PC-9 (cell line): ENCODE results near the gene ASGR2. TPM values are rescaled to one million over a fixed set of nuclear protein-coding genes. Genes with fewer than 3 reads are reported as not detected.

Experiments
- BruUV-seq: library from RNA; stranded (reverse); fragments of 400-500 nt; replicated peaks from 2 replicates; lab custom pipeline; 2021; lab: Mats Ljungman, UMichigan
- CTCF ChIA-PET: fragments of 300-600 bp; sonication (Branson Sonifier 250); formaldehyde crosslinking; loops from one replicate; lab custom pipeline; 2022; ENCODE audit warnings: antibody characterized with exemption; lab: Charles Lee
- POLR2A ChIA-PET: fragments of 300-600 bp; sonication (Branson Sonifier 250); formaldehyde crosslinking; loops from one replicate; lab custom pipeline; 2022; ENCODE audit warnings: antibody characterized with exemption; ENCODE audit not compliant: unreplicated experiment; lab: Charles Lee
- DNase-seq, 2 experiments: peaks; one replicate each; pipeline versions ENCODE4 v3.0.0 to v3.0.0-alpha.2; 2015 to 2022; ENCODE audit warnings: mixed read lengths in 1 of 2
- H2AFZ ChIP-seq: fragments of 200-600 bp; sonication (generic); 2 replicates; pipeline ENCODE4 v1.8.1; 2017; ENCODE audit warnings: antibody characterized with exemption
- H3F3A ChIP-seq: fragments of 200-600 bp; sonication (generic); 2 replicates; pipeline ENCODE4 v1.8.1; 2017; ENCODE audit warnings: antibody characterized with exemption, mild to moderate bottlenecking, low read depth; ENCODE audit not compliant: insufficient read depth
- H3K27ac ChIP-seq: fragments of 200-600 bp; sonication (generic); 2 replicates; pipeline ENCODE4 v1.6.1; 2016; ENCODE audit warnings: mixed run types
- H3K27me3 ChIP-seq: fragments of 200-600 bp; sonication (generic); 2 replicates; pipeline ENCODE4 v1.6.1; 2016; ENCODE audit warnings: low read depth, mixed run types; ENCODE audit not compliant: insufficient read depth
- H3K36me3 ChIP-seq: fragments of 200-600 bp; sonication (generic); 2 replicates; pipeline ENCODE4 v1.6.1; 2016; ENCODE audit warnings: low read depth, mixed run types
- H3K4me1 ChIP-seq: fragments of 200-600 bp; sonication (generic); replicated peaks from 2 replicates; pipeline ENCODE4 v1.6.1; 2016; ENCODE audit warnings: mixed run types; ENCODE audit not compliant: insufficient read depth
- H3K4me2 ChIP-seq: fragments of 200-600 bp; sonication (generic); 2 replicates; pipeline ENCODE4 v1.6.1; 2017; ENCODE audit warnings: mixed run types
- H3K4me3 ChIP-seq: fragments of 200-600 bp; sonication (generic); 2 replicates; pipeline ENCODE4 v1.6.1; 2016; ENCODE audit warnings: mixed run types
- H3K79me2 ChIP-seq: fragments of 200-600 bp; sonication (generic); 2 replicates; pipeline ENCODE4 v1.6.1; 2017; ENCODE audit warnings: low read depth, mixed run types
- H3K9me2 ChIP-seq: fragments of 200-600 bp; sonication (generic); 2 replicates; pipeline ENCODE4 v1.8.1; 2017; ENCODE audit warnings: mild to moderate bottlenecking; ENCODE audit not compliant: insufficient read depth
- H3K9me3 ChIP-seq: fragments of 200-600 bp; sonication (generic); 2 replicates; pipeline ENCODE4 v1.8.1; 2016; ENCODE audit warnings: low read depth; ENCODE audit not compliant: insufficient read depth
- H4K20me1 ChIP-seq: fragments of 200-600 bp; sonication (generic); 2 replicates; pipeline ENCODE4 v1.8.1; 2017; ENCODE audit not compliant: insufficient read depth
- CTCF ChIP-seq: fragments of 200-600 bp; sonication (generic); conservative IDR thresholded peaks from 2 replicates; pipeline ENCODE4 v1.6.1; 2017; ENCODE audit warnings: mixed run types, antibody characterized with exemption, mild to moderate bottlenecking, moderate library complexity
- EZH2 ChIP-seq: fragments of 200-600 bp; sonication (generic); IDR thresholded peaks from 2 replicates; pipeline ENCODE4 v1.8.0; 2017; ENCODE audit warnings: antibody characterized with exemption, low read depth
- intact Hi-C: fragments of 100-400 bp; cut with micrococcal nuclease; formaldehyde crosslinking; loops from one replicate; pipeline ENCODE4 v1.10.0; 2022; ENCODE audit not compliant: unreplicated experiment
- total RNA-seq: library from RNA; stranded (reverse); gene quantifications from 2 replicates; pipeline ENCODE4 v1.2.3, GENCODE V29; 2021

Gene ASGR2
- total RNA-seq, 1 experiment from 2014 or later, result not detected

- CTCF ChIA-PET, result no interaction called here
- no peak overlapping the region for H3K4me3 ChIP-seq
Observed at GRCh38 chr17:7112510-7113108, 2.0 kb downstream of the ASGR2 start.

DNA sequence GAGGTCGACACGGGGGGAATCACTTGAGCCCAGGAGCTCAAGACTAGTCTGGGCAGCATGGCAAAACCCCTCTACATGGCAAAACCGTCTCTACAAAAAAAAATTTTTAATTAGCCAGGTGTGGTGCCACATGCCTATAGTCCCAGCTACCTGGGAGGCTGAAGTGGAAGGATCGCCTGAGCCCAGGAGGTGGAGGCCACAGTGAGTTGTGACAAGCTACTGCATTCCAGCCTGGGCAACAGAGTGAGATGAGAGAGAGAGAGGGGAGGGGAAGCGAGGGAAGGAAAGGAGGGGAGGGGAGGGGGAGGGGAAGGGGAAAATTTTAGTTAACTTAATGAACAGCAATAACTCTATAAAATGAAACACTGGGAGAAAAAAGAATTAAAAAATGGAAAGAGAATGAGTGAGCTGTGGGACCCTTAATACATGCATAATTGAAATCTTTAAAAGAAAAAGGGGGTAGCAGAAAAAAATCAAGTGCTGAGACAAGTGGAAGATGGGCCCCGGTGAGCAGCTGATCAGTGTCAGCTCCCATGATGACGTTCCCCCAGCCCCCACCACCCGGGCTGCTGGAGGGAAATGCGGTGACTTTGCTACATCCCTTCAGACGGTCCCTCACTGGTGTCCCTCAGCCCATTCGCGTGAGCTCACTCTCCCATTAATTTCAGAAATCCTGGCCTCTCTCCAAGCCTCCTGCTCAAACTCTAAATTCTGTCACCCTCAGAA is 2.7 kb downstream of the ASGR2 start:
- H3K27me3 ChIP-seq, result no peaks in the 10 kb centered on the region
- no peak overlapping the region for H3K4me2 ChIP-seq
- no peaks in the 10 kb centered on the region for H3K36me3 ChIP-seq
- H3K79me2 ChIP-seq, result no peaks in the 10 kb centered on the region
- H3K27ac ChIP-seq, result no peak overlapping the region
- no peaks in the 10 kb centered on the region for H4K20me1 ChIP-seq
- BruUV-seq, result no TSS peak
- no peaks in the 10 kb centered on the region for H3K9me3 ChIP-seq
- H3K9me2 ChIP-seq, result no peaks in the 10 kb centered on the region
- ChIA-PET POLR2A (no interaction called here), CTCF (interaction anchor here (0.5 kb wide), 1 partner anchor 34 kb away, joined by 14 read pairs; no protein-coding TSS in a partner anchor)
- H3K4me1 ChIP-seq, result no peaks in the 10 kb centered on the region
- H3K4me3 ChIP-seq, result no peak overlapping the region
- H3F3A ChIP-seq, result peaks cover 8% of the 10 kb centered on the region; the same call in 1 of the 2 replicates
- no peak overlapping the region for H2AFZ ChIP-seq
- DNase-seq, result no peak
- TF ChIP-seq EZH2, result no peak
- no peak for TF ChIP-seq CTCF
- intact Hi-C loops, result no loop called here

More at GRCh38 chr17:7112510-7113108, 2.0 kb downstream of the ASGR2 start:
- Histone ChIP-seq H2AFZ (no peak overlapping the region), H3K27ac (no peak overlapping the region), H3K9me3 (no peaks in the 10 kb centered on the region), H3K9me2 (no peaks in the 10 kb centered on the region), H3K4me2 (no peak overlapping the region), H3K79me2 (no peaks in the 10 kb centered on the region), H3F3A (peaks cover 8% of the 10 kb centered on the region; the same call in 1 of the 2 replicates), H4K20me1 (no peaks in the 10 kb centered on the region), H3K27me3 (no peaks in the 10 kb centered on the region), H3K4me1 (no peaks in the 10 kb centered on the region), H3K36me3 (no peaks in the 10 kb centered on the region)
- POLR2A ChIA-PET, result no interaction called here
- no TSS peak for BruUV-seq
- intact Hi-C loops, result no loop called here
- TF ChIP-seq EZH2, result no peak
- no peak for TF ChIP-seq CTCF
- no peak for DNase-seq

DNA sequence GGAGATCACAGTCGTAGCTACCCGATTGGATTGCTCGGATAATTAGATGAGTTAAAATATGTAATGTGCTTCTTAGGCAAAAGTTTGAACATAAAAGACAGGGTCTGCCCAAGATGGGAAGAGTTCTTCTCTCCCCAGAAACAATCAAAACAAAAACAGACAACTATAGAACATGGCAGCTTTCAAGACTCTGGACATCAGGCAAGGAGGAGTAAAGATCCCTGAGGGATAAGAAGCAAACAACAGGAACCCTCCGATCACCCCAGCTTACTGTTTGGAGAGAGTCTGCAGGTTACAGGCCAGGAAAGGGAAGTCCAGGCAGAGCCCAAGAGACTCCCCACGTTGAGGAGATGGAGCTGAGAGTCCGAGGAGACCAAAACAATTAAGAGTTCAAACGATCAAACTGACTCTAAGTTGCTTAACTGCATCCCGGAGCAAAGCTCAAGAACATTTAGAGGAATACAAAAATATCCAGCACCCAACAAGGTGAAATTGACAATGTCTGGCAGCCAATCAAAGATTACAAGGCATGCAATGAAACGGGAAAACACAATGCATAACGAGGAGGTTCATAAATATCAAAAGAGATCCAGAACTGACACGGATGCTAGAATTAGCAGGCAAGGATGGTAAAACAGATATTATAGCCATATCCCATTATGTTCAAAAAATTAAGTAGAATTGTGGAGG is 3.9 kb downstream of the ASGR2 start:
- Histone ChIP-seq H3F3A (peaks cover 8% of the 10 kb centered on the region; the same call in 1 of the 2 replicates), H3K4me3 (no peak overlapping the region), H4K20me1 (no peaks in the 10 kb centered on the region), H3K27ac (no peak overlapping the region), H3K9me2 (no peaks in the 10 kb centered on the region), H2AFZ (no peak overlapping the region), H3K79me2 (no peaks in the 10 kb centered on the region), H3K27me3 (no peaks in the 10 kb centered on the region), H3K36me3 (no peaks in the 10 kb centered on the region), H3K4me2 (no peak overlapping the region), H3K9me3 (no peaks in the 10 kb centered on the region), H3K4me1 (no peaks in the 10 kb centered on the region)
- intact Hi-C loops, result no loop called here
- ChIA-PET CTCF (no interaction called here), POLR2A (interaction anchor here (0.7 kb wide), 1 partner anchor 43 kb away, joined by 3 read pairs; no protein-coding TSS in a partner anchor)
- no peak for TF ChIP-seq EZH2
- TF ChIP-seq CTCF, result no peak
- no TSS peak for BruUV-seq
- DNase-seq, result no peak
